Hindlimb muscle (tissue), 1 donor: ENCODE results near the gene FGFR2. TPM values are rescaled to one million over a fixed set of nuclear protein-coding genes. Genes with fewer than 3 reads are reported as not detected.
A peak's percentile ranks its signal among the peaks of the same experiment; 100 is the strongest.

Source experiments
- DNase-seq: peaks from one replicate; pipeline ENCODE4 v3.0.0-alpha.2; 2013
- polyA plus RNA-seq: library from polyadenylated mRNA; unstranded; fragments of 120-200 nt; gene quantifications from one replicate; pipeline ENCODE4 v1.2.1, GENCODE V29; 2013; ENCODE audit not compliant: insufficient read length

Gene FGFR2
- polyA plus RNA-seq, 1 donor: 3.6 TPM

DNA sequence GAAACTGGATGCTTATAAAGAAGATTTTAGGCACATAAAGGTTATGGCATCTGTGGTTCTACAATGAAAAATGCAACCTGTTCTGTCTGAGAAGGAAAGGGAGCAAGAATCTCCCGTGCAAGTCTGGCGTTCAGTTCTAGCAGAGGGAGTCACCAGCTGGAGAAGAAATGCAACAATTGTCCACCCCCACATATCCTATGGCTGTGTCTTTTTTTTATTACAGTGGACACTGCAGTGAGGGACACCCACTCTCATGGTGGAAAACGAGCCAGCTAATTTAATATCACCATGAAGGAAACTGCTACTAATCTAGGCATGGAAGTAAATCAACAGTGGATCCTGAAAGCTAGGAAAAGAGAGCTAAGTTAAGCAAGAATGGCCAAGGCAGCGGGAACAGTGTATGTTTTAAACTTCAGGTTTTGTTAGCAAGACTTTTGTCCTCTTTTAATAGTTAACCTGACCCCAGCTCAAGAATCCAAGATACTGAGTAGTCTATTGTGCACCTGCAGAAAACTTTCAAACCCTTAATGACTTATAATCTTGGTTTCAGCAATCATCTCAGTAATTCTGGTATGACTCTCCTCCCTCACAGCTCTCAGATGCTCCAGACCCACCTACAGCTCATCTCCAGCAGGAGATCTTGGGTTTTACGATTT is 149.3 kb downstream of the FGFR2 start:
- no peak for DNase-seq

DNA sequence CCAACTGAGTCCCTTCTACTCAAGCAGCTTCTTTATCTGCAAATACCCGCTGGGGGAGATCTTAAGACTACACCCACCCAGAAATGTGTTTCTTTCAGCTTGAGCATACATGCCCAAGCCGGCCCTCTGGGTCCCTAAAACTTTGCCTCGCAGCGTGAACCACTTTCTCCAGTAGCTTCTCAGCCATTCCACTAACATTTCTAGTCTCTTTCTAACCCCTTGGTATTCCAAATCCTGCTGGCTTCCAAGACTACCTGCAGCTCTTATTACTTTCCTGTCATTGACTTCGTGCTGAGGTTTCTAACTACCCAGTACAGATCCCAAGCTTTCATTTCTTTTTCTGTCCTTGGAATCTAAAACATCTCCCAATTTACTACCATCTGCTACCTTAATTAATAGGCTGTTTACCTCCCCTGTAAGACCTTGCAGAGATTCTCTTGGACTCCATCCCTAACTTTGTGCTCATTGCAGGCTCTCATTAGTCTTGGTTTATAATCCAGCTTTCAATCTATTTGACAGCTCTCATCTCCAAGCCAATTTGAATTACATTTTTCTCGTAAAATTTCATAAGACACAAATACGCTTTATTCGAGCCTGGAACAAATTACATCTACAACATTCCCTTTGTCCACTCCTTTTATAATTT is 153.6 kb downstream of the FGFR2 start:
- DNase-seq: no peak

DNA sequence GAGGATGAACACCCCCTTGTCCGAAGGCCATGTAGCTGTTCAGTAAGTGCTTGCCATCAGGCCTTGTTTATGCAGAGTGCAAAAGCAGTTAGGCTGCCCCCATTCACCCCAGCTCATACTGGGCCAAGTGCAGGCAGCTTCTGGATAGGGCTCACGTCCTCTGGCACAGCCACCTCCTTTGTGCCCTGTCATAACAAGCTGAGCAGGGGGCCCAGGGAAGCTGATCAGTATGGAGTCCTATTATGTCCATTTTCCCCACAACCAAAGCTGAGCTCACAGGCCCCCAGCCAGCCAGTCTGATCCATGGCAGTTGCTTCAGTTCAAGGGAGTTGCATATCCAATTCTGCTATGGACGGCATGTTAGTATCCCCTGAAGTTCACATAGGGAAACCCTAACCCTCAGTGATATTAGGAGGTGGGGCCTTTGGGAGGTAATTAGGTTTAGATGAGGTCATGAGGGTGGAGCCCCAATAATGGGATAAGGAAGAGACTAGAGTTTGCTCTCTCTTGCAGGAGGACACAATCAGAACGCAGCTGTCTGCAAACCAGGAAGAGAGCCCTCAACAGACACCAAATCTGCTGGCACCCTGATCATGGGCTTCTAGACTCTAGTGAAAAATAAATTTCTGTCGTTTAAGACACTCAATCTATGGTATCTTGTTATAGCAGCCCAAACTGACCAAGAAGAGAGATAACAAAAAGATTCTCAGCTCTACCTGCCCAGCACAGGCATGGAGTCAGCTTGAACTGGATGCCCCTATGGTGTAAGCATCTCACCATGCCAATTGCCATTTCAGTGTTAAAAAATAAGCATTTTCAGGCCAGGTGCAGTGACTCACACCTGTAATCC is 155.9 kb downstream of the FGFR2 start:
- DNase-seq: no peak

DNA sequence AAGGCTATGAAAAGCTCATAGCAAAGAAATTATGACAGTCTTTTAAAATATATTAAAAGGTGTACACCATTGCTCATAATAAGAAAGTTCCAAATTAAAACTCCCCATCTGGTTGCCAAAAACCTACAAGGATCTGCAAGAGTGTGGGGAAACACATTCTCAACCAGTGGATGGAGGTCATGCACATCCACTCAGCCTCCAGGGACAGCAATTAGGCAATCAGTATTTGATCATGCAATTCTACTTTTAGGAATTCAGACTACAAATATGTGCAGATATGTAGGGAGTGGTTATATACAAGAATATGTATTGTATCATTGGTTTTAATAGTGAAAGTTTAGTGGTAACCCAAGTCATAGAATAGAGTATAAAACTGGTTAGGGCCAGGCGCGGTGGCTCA is 157.8 kb downstream of the FGFR2 start:
- no peak for DNase-seq

DNA sequence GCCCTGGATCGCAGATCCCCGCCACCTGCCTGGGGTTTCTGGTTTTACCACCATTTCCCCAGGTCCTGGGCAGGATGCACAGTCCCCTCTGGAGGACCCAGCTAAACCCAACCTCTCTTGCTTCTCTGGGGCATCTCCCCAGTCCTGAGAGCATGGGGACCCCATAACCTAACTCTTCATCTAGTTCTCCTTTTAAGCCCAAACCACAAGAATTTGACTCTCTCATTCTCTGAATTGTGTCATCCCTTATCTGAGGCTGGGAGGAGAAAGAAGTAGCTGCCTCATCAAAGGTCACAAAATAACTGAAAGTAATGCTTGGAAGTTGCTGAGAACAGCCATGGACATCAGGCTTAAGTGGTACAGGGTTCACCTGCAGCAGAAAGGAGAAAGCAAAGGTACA is 159.9 kb downstream of the FGFR2 start:
- no peak for DNase-seq

DNA sequence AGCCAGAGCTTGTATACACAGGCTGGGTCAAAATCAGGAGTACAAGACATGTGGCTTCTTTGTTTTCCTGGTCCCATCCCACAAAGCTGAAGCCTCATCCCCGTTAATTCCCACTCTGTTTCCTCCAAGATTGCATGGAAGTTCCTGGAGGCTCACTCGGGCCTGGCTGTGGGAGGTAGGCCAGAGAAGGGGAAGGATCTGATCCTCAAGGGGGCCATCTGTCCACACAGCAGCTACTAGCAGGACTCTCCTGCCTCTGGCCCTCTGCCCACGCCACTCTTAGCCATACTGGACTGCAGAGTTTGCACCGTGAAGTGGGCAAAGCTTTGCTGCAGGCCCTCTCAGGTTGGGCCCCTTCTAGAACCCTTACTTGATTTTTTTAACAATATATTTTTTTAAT is 160.6 kb downstream of the FGFR2 start:
- no peak for DNase-seq

DNA sequence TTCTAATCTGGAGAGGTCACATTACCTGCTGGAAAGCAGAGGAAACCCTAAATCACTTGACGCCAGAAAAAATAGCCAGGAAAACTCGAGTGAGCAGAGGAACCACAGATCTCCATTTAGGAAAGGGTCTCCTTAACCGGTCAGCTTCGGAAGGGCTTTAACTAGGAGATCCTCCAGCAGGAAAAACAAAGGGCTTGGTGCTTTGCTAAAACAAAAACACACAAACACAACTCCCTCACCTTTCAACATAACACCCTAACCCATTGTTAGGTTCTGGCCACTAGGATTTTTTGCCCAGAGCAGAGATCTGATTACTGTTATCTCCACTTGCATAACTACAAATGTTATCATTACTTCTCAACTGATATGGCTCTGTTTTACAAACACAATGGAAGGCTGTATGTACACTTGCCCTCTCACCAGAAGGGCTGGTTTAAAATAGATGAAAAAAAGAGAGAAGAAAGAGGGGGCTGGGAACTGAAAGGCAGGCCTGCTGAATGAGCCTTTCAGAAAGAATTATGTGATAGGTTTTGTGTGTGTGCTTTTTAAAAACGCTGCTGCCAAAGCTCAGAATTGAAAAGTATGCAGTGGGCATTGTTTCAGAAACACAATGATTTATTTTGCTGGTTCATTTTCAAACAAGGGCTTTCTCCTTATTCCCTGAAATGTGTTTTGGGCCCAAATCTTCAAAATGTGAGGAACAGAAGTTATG is 161.5 kb downstream of the FGFR2 start:
- DNase-seq: peak; percentile 6

DNA sequence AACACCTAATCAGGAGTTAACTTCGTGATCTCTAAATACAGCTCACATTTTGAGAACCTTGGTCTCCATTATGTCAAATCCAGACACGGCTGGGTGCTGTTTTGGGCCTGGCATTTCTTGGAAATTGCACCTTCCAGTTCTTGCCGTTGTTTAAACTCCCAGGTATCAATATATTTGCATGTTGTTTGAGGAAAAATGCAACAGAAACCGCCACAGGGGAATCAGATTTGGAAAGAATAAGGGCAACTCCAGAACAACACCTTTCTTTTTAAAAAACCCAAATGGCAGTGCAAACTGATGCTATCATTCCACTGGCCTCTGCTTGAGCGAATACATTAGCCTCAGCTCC is 162.0 kb downstream of the FGFR2 start:
- no peak for DNase-seq

DNA sequence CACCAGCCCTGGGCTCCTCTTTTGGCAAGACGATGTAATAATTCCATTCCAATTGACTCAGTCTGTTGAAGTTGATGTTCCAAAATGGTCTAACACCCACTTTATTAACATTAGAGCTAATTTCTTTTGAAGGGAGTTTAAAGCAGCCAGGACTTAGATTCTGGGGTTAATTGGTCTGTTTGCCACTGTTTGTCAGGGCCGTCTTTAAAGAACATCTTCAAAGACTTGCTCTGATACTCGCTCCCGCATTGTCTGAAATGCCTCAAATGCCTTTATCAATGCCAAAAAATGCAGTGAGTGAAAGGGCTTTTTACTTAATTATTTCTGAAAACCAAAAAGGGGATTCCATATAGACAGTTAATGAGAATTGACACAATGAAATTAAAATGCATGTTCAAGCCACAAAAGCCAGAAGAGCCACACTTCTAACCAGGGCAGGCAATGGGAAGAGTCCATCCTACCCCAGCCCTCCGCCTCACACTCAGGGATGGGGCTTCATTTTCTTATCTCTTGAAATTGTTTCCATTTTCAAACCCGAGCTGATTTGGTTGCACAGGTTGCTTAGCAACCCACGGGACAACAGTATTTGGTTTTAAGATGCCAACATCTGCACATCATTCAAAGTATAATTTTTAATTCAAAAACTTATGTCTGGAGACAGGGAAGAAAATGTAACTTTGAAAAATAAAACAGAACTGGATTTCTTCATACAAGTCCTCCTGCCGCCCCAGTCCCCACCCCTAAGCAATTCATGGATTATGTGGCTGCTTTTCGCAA is 163.0 kb downstream of the FGFR2 start:
- no peak for DNase-seq

DNA sequence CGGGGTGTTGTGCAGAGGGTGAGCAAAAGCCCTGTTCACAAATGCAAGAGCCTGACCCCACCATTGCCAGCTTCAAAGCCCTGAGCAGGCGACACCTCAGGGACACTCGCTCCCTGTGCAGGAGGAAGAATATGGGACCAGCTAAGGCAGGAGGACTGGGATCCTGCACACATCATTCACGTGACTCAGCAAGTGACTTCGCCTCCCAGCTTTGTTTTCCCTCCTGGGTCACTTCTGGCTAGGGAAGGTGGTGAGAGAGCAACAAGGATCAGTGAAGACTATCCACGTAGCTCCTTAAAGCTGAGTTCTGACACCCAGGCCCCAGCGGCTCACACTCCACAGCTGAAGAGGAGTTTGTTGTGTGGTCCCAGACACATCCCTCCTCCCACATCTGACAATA is 164.3 kb downstream of the FGFR2 start:
- DNase-seq: no peak

DNA sequence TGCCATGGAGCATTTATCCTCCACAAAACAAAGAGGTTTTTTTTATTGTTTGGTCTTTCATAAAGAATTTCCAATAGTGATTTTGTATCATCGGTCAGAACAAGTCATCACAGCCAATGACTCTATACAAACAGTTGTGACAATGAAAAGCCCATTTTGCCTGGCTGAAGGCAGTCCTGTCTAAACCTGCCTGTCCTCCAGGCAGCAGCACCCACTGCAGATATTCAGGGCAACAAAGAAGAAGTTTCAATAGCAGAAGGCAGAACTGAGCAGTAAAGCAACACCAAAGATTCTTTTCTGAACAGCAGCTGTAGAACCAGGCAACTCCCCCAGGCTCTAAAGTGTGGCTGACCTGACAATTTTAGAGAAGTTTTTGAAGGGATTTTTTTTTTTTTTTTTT is 169.4 kb downstream of the FGFR2 start:
- DNase-seq: no peak
